ENCODE results near the gene TNFAIP2.

TNFAIP2 gene

DNA sequence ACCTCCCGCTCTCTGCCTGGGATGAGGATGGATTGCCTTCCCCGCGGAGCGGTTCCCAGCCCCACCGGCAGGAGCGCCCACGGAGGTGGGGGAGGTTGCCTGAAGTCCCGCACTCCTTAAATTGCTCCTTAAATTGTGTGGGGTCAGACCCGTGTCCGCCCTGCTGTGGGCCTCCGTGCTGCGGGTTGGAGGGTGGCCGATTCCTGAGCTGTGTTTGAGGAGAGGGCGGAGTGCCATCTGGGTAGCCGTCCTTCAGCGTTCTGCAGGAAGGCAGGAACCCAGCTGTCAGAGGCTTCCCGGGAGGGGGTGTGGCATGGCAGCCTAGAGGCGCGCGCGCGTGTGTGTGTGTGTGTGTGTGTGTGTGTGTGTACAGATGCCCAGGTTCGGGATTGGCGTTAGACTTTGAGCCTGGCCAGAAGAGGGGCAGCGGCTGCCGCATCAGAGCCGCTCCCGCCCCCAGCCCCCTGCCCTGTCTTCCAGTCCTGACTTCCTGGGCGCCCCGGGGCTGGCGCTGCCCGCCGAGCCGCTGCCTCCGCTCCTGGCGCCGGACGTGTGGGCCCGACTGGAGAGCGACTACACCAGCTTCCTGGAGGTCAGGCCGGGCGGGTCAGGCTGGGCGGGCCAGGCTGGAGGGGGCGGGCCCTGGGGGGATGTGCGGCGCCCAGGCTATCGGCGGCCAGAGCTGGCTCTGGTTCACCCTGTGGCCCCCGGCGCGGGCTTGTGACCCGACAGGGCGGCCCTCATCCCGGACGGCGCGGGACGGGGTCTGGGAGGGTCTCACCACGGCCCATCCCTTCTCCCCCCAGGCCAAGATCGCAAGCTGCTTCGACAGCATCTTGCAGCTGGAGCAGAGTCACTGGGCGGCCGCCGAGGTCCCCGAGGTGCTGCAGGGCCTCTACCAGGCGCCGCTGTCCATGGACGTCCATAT is 19.5 kb upstream of the TNFAIP2 start:
- Histone ChIP-seq H3K4me1 (ENCODE audit: insufficient read depth, low read length, poor library complexity, severe bottlenecking) (no peaks in the 10 kb centered on the region), H3K4me3 (ENCODE audit: low read length, poor library complexity, severe bottlenecking) (no peak overlapping the region), H3K9me3 (ENCODE audit: insufficient read depth, low read depth, low read length) (no peaks in the 10 kb centered on the region), H4K20me1 (ENCODE audit: insufficient read depth, low read length, poor library complexity, severe bottlenecking) (no peaks in the 10 kb centered on the region), H3K9ac (ENCODE audit: low read depth, low read length, poor library complexity, severe bottlenecking) (no peak overlapping the region), H3K79me2 (ENCODE audit: insufficient read depth, low read length) (no peaks in the 10 kb centered on the region), H3K9me2 (replicated peaks; ENCODE audit: low read depth, low read length) (no peaks in the 10 kb centered on the region), H3K27me3 (ENCODE audit: insufficient read depth, low read length, poor library complexity, severe bottlenecking) (no peaks in the 10 kb centered on the region), H3F3A (ENCODE audit: low read depth) (no peaks in the 10 kb centered on the region), H3K36me3 (ENCODE audit: insufficient read depth, low read length) (no peaks in the 10 kb centered on the region), H3K4me2 (ENCODE audit: low read depth, low read length, poor library complexity, severe bottlenecking) (no peak overlapping the region), H2AFZ (ENCODE audit: low read length) (no peak overlapping the region)
- no peak for TF ChIP-seq EZH2phosphoT487 (IDR thresholded peaks at IDR 0.05; ENCODE audit: borderline replicate concordance)
- TF ChIP-seq, protein P1, sequence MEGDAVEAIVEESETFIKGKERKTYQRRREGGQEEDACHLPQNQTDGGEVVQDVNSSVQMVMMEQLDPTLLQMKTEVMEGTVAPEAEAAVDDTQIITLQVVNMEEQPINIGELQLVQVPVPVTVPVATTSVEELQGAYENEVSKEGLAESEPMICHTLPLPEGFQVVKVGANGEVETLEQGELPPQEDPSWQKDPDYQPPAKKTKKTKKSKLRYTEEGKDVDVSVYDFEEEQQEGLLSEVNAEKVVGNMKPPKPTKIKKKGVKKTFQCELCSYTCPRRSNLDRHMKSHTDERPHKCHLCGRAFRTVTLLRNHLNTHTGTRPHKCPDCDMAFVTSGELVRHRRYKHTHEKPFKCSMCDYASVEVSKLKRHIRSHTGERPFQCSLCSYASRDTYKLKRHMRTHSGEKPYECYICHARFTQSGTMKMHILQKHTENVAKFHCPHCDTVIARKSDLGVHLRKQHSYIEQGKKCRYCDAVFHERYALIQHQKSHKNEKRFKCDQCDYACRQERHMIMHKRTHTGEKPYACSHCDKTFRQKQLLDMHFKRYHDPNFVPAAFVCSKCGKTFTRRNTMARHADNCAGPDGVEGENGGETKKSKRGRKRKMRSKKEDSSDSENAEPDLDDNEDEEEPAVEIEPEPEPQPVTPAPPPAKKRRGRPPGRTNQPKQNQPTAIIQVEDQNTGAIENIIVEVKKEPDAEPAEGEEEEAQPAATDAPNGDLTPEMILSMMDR (conservative IDR thresholded peaks at IDR 0.05; ENCODE audit: low read length), result no peak

DNA sequence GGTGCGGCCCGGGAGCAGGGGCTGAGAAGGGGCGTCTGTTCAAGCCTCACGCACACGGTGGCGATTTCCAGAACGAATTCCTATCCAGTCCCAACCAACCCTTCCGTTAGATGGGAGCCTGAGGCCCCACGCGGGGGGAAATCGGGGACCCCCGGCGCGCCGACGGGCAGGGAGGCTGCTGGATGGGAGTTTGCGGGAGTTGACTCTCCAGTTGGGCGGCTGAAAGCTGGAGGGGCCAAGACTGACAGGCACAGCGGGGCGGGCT is 18.9 kb upstream of the TNFAIP2 start:
- H3F3A ChIP-seq (ENCODE audit: low read depth), result no peaks in the 10 kb centered on the region
- H3K4me1 ChIP-seq (ENCODE audit: insufficient read depth, low read length, poor library complexity, severe bottlenecking), result no peaks in the 10 kb centered on the region
- no peak overlapping the region for H3K9ac ChIP-seq (ENCODE audit: low read depth, low read length, poor library complexity, severe bottlenecking)
- no peaks in the 10 kb centered on the region for H4K20me1 ChIP-seq (ENCODE audit: insufficient read depth, low read length, poor library complexity, severe bottlenecking)
- no peak overlapping the region for H3K4me3 ChIP-seq (ENCODE audit: low read length, poor library complexity, severe bottlenecking)
- H3K36me3 ChIP-seq (ENCODE audit: insufficient read depth, low read length), result no peaks in the 10 kb centered on the region
- no peak overlapping the region for H3K4me2 ChIP-seq (ENCODE audit: low read depth, low read length, poor library complexity, severe bottlenecking)
- no peak for TF ChIP-seq EZH2phosphoT487 (IDR thresholded peaks at IDR 0.05; ENCODE audit: borderline replicate concordance)
- TF ChIP-seq, protein P1 (conservative IDR thresholded peaks at IDR 0.05; ENCODE audit: low read length), result no peak
- no peaks in the 10 kb centered on the region for H3K79me2 ChIP-seq (ENCODE audit: insufficient read depth, low read length)
- H3K9me3 ChIP-seq (ENCODE audit: insufficient read depth, low read depth, low read length), result no peaks in the 10 kb centered on the region
- H3K27me3 ChIP-seq (ENCODE audit: insufficient read depth, low read length, poor library complexity, severe bottlenecking), result no peaks in the 10 kb centered on the region
- H2AFZ ChIP-seq (ENCODE audit: low read length), result no peak overlapping the region
- no peaks in the 10 kb centered on the region for H3K9me2 ChIP-seq (replicated peaks; ENCODE audit: low read depth, low read length)

DNA sequence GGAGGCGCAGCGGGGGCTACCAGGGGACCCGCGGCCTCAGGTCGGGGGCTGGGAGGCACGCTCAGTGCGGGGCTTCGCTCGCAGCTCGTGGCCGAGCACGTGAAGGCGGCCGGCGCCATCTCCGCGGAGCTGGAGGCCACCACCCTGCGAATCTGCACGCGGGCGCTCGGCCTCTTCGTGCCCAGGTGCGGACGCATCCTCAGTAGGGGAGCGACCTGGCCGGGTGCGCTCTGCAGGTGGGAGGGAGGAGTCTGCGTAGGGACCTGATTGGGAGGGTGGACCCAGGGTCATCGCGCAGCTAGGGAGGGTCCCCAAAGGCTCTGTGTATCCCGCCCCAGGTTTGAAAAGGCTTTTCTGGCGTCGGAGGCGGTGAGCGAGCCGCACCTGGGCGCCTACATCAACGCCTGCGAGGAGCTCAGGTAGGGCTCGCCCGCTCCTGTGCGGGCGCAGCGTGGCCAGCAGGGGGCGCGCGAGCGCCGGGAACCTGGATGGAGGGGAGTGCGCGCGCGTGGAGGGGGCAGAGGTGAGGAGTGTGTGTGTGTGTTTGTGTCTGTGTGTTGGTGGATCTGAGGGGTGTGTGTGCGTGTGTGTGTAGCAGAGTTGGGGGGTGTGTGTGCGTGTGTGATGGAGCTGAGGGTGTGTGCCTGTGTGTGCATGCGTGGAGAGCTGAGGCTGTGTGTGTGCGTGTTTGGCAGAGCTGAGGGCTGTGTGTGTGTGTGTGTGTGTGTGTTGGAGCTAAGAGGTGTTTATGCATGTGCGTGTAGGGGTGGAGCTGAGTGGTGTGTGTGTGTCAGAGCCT is 18.4 kb upstream of the TNFAIP2 start:
- Histone ChIP-seq H4K20me1 (ENCODE audit: insufficient read depth, low read length, poor library complexity, severe bottlenecking) (no peaks in the 10 kb centered on the region), H3K9me3 (ENCODE audit: insufficient read depth, low read depth, low read length) (no peaks in the 10 kb centered on the region), H3K4me3 (ENCODE audit: low read length, poor library complexity, severe bottlenecking) (no peak overlapping the region), H3K9ac (ENCODE audit: low read depth, low read length, poor library complexity, severe bottlenecking) (no peak overlapping the region), H3K27me3 (ENCODE audit: insufficient read depth, low read length, poor library complexity, severe bottlenecking) (no peaks in the 10 kb centered on the region), H3K79me2 (ENCODE audit: insufficient read depth, low read length) (no peaks in the 10 kb centered on the region), H3K9me2 (replicated peaks; ENCODE audit: low read depth, low read length) (no peaks in the 10 kb centered on the region), H3F3A (ENCODE audit: low read depth) (no peaks in the 10 kb centered on the region), H2AFZ (ENCODE audit: low read length) (no peak overlapping the region), H3K4me2 (ENCODE audit: low read depth, low read length, poor library complexity, severe bottlenecking) (no peak overlapping the region), H3K4me1 (ENCODE audit: insufficient read depth, low read length, poor library complexity, severe bottlenecking) (no peaks in the 10 kb centered on the region), H3K36me3 (ENCODE audit: insufficient read depth, low read length) (no peaks in the 10 kb centered on the region)
- TF ChIP-seq, protein P1 (conservative IDR thresholded peaks at IDR 0.05; ENCODE audit: low read length), result peak; percentile 95
- TF ChIP-seq EZH2phosphoT487 (IDR thresholded peaks at IDR 0.05; ENCODE audit: borderline replicate concordance), result no peak

All from Loucy (cell line).